Activated CD8-positive, alpha-beta T cell treated with anti-CD3 and anti-CD28 coated beads for 36 hours (primary cell): ENCODE results near the gene PRKG2. TPM values are rescaled to one million over a fixed set of nuclear protein-coding genes. Genes with fewer than 3 reads are reported as not detected.
"Not testable (repeated sequence)": the region's sequence is repeated elsewhere in the genome, so short reads cannot be mapped to it uniquely, and the experiment has no call there.

Experiments used
- ATAC-seq: fragments of 200-7000 bp; cut with Tn5 transposase; one replicate; pipeline ENCODE4 v1.10.0; 2021; ENCODE audit warnings: mild to moderate bottlenecking, moderate library complexity
- CTCF ChIA-PET: fragments of 350-600 bp; sonication (Branson Sonifier 250); formaldehyde crosslinking; loops from one replicate; lab custom pipeline; 2021; ENCODE audit warnings: antibody characterized with exemption; lab: Charles Lee
- POLR2A ChIA-PET: fragments of 350-600 bp; sonication (Branson Sonifier 250); formaldehyde crosslinking; loops from one replicate; lab custom pipeline; 2021; ENCODE audit warnings: antibody characterized with exemption; lab: Charles Lee
- DNase-seq: peaks from one replicate; pipeline ENCODE4 v3.0.0-alpha.2; 2020
- H3K27ac Mint-ChIP-seq: one replicate; pipeline ENCODE4 v1.8.0; 2021; ENCODE audit warnings: mild to moderate bottlenecking, mixed read lengths
- H3K27me3 Mint-ChIP-seq: one replicate; pipeline ENCODE4 v1.8.0; 2021; ENCODE audit warnings: mixed read lengths
- H3K36me3 Mint-ChIP-seq: one replicate; pipeline ENCODE4 v1.8.0; 2021; ENCODE audit warnings: low read depth, mixed read lengths
- H3K4me1 Mint-ChIP-seq: one replicate; pipeline ENCODE4 v1.8.0; 2021; ENCODE audit warnings: low read depth, mixed read lengths
- H3K4me3 Mint-ChIP-seq: one replicate; pipeline ENCODE4 v1.8.0; 2021; ENCODE audit warnings: mild to moderate bottlenecking, moderate library complexity, mixed read lengths
- H3K9me3 Mint-ChIP-seq: one replicate; pipeline ENCODE4 v1.8.0; 2021; ENCODE audit warnings: mixed read lengths
- intact Hi-C: fragments of 100-400 bp; cut with micrococcal nuclease; formaldehyde crosslinking; loops from one replicate; pipeline ENCODE4 v1.10.0; 2022
- total RNA-seq, 2 experiments: library from RNA; stranded (reverse); gene quantifications; one replicate each; pipeline ENCODE4 v1.2.3, GENCODE V29; 2021
- TF ChIP-seq, protein P1 (sequence below): fragments of 200-600 bp; IDR thresholded peaks from one replicate; pipeline ENCODE4 v1.8.0; 2022; ENCODE audit warnings: antibody characterized with exemption, mild to moderate bottlenecking

The PRKG2 gene
- total RNA-seq, 2 experiments from 2014 or later = 0.54 to 0.63 TPM

DNA sequence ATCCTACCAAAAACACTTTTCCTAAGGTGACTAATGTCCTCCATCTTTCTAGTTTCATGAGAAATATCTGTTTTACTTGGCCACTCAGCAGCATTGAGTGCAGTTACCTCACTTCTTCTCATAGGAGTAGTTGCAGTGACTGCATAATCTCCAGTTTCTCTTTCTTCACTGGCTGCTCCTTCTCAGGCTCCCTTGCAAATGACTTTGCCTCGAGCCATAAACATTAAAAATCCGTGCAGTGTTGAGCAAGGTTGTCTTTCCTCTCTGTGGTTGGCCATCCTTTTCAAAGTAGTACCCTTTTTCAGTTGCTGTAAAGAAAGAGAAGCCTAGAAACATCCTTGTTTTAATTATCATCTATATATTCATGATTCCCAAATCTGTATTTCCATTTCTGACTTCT, 10.2 kb upstream of the PRKG2 start:
- Mint-ChIP-seq H3K9me3 (peaks cover 1% of the 10 kb centered on the region), H3K36me3 (no peaks in the 10 kb centered on the region), H3K4me1 (no peaks in the 10 kb centered on the region), H3K27me3 (peaks cover 14% of the 10 kb centered on the region), H3K4me3 (no peak overlapping the region), H3K27ac (no peak overlapping the region)
- TF ChIP-seq, protein P1, sequence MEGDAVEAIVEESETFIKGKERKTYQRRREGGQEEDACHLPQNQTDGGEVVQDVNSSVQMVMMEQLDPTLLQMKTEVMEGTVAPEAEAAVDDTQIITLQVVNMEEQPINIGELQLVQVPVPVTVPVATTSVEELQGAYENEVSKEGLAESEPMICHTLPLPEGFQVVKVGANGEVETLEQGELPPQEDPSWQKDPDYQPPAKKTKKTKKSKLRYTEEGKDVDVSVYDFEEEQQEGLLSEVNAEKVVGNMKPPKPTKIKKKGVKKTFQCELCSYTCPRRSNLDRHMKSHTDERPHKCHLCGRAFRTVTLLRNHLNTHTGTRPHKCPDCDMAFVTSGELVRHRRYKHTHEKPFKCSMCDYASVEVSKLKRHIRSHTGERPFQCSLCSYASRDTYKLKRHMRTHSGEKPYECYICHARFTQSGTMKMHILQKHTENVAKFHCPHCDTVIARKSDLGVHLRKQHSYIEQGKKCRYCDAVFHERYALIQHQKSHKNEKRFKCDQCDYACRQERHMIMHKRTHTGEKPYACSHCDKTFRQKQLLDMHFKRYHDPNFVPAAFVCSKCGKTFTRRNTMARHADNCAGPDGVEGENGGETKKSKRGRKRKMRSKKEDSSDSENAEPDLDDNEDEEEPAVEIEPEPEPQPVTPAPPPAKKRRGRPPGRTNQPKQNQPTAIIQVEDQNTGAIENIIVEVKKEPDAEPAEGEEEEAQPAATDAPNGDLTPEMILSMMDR = no peak
- no peak for DNase-seq
- ChIA-PET CTCF (interaction anchor here (0.5 to 0.7 kb wide), 2 partner anchors 20 to 105 kb away, joined by 3 read pairs; no protein-coding TSS in a partner anchor), POLR2A (no interaction called here)
- intact Hi-C loops = no loop called here
- ATAC-seq = no peak

DNA sequence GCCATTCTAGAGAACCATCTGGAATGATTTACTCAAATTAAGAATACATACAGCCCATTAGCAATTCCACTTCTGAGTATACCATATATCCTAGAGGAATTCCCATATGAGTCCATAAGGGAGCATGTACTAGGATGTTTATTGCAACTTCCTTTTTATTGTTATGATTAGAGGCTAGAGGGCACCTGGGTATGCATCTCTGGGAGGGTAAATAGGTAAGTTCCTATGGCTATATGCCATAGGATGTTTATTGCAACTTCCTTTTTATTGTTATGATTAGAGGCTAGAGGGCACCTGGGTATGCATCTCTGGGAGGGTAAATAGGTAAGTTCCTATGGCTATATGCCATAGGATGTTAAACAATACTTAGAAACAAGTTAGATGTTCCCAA, 7.1 kb upstream of the PRKG2 start:
- H3K36me3 Mint-ChIP-seq, DNase-seq, POLR2A ChIA-PET, H3K27ac Mint-ChIP-seq, ATAC-seq, intact Hi-C loops, H3K4me3 Mint-ChIP-seq, CTCF ChIA-PET, H3K9me3 Mint-ChIP-seq, H3K4me1 Mint-ChIP-seq: not testable (repeated sequence)
- peaks cover 30% of the 10 kb centered on the region for H3K27me3 Mint-ChIP-seq

DNA sequence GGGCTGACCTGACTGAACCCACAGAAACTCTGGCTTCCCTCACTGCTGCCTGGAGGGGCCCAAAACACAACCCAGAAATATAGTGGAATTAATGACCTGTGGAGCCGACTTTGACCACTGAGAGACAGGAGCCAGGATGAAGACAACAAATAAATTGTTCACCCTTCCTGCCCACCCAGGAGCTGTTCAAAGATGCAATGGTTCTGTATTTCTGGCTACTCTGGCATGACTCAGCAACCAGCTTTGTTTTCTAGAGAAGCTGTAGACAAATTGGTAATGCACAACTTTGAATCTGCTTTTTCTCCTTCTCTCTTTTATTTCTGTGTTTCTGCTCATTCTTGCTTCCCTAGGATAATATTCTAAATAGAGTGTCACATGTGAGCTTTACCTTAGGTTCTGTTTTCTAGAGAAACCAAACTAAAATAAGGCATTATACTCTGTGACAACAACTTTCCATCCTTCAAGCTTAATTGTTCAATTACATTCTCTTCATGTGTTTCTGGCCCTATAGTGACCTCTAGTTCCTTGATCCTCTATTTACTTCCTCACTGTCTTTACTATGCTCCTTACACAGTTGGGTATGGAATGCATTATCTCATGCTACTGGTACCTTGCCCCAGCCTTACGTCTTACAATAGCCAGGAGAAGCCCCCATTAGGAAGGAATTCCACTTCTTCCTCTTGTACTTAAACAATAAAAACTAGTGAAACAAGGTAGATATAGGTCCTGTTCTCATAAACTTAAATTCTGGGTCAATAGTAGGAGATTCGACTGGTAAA, 6.5 kb upstream of the PRKG2 start:
- POLR2A ChIA-PET = no interaction called here
- Mint-ChIP-seq H3K4me3 (no peak overlapping the region), H3K36me3 (no peaks in the 10 kb centered on the region), H3K4me1 (no peaks in the 10 kb centered on the region), H3K9me3 (no peaks in the 10 kb centered on the region), H3K27ac (no peak overlapping the region), H3K27me3 (peaks cover 32% of the 10 kb centered on the region)
- ATAC-seq = no peak
- DNase-seq = no peak
- TF ChIP-seq, protein P1 = no peak
- intact Hi-C loops = no loop called here
- CTCF ChIA-PET = no interaction called here

DNA sequence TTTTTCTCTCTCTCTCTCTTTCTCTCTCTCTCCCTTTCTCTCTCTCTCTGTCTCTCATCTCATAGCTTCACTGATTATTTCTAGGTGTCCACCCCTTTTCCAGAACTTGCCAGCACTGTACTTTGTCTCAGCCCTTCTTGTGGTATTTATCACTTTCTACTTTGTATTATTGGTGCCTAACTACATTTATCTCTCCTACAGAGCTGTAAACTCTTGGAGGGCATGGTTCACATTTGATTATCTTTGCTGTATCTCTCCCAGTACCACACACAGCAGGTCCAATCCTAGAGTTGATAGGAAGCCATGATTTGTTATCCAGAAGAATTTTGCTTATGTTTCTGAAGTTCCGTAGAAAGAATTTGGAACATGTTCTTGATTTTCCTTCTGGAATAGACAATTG, 5.2 kb upstream of the PRKG2 start:
- H3K9me3 Mint-ChIP-seq = no peaks in the 10 kb centered on the region
- peaks cover 41% of the 10 kb centered on the region for H3K27me3 Mint-ChIP-seq
- intact Hi-C loops = no loop called here
- peaks cover 6% of the 10 kb centered on the region for H3K4me1 Mint-ChIP-seq
- DNase-seq (no peak), ATAC-seq (no peak)
- H3K27ac Mint-ChIP-seq = no peak overlapping the region
- ChIA-PET POLR2A (no interaction called here), CTCF (no interaction called here)
- H3K4me3 Mint-ChIP-seq = no peak overlapping the region
- TF ChIP-seq, protein P1 = no peak
- H3K36me3 Mint-ChIP-seq = no peaks in the 10 kb centered on the region

DNA sequence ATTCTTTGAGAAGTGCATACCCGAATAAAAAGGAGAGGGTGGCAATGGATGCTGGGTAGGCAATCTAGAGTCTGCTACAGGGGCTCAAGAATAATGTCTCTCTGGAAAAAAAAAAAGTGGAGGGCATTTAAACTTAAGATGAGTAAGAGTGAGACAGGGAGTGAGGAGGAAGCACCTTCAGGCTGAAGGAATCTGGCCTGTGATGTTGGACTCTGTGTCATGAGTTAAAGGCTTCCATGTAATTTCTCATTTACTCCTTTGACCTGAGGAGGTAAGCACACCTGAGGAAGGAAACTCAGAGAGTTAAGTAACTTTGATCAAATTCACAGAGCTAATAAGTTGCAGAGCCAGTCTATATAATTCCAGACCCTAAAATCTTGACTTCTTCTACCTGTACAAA, 3.2 kb upstream of the PRKG2 start:
- POLR2A ChIA-PET = no interaction called here
- Mint-ChIP-seq H3K4me3 (no peak overlapping the region), H3K9me3 (no peaks in the 10 kb centered on the region), H3K27me3 (peaks cover 45% of the 10 kb centered on the region), H3K27ac (no peak overlapping the region), H3K36me3 (no peaks in the 10 kb centered on the region), H3K4me1 (peaks cover 12% of the 10 kb centered on the region)
- intact Hi-C loops = no loop called here
- CTCF ChIA-PET = no interaction called here
- DNase-seq (no peak), ATAC-seq (no peak)
- TF ChIP-seq, protein P1 = no peak
